Right lobe of liver (tissue), 6 donors: ENCODE data around the gene SLC2A4RG. TPM values are rescaled to one million over a fixed set of nuclear protein-coding genes. Genes with fewer than 3 reads are reported as not detected.

Source experiments
- ATAC-seq, 4 donors: fragments of 200-7000 bp; cut with Tn5 transposase; one replicate each; pipeline ENCODE4 v1.9.1; 2020; ENCODE audit warnings: mild to moderate bottlenecking in 4 of 4, moderate library complexity in 4 of 4
- DNase-seq, 3 donors: peaks; one replicate each; pipeline ENCODE4 v3.0.0-alpha.2; 2020
- H3K27ac ChIP-seq, 3 donors: fragments of 200-600 bp; one replicate each; pipeline ENCODE4 v1.8.0; 2022
- H3K27me3 ChIP-seq, 2 donors: fragments of 200-600 bp; one replicate each; pipeline ENCODE4 v1.8.0; 2022
- H3K36me3 ChIP-seq, 4 donors: fragments of 200-600 bp; sonication (generic) in 1 of 4; one replicate each; pipeline versions ENCODE4 v1.5.1 to v1.8.0; 2017 to 2022; ENCODE audit warnings: control low read depth in 1 of 4
- H3K4me1 ChIP-seq, 4 donors: fragments of 200-600 bp; sonication (generic) in 1 of 4; one replicate each; pipeline versions ENCODE4 v1.5.1 to v1.8.0; 2017 to 2022; ENCODE audit warnings: control low read depth in 1 of 4
- H3K4me3 ChIP-seq, 3 donors: fragments of 200-600 bp; one replicate each; pipeline ENCODE4 v1.8.0; 2022
- H3K9me3 ChIP-seq, 4 donors: fragments of 200-600 bp; sonication (generic) in 1 of 4; one replicate each; pipeline versions ENCODE4 v1.5.1 to v1.8.0; 2017 to 2022; ENCODE audit warnings: control low read depth in 1 of 4
- POLR2A ChIP-seq: fragments of 450-650 bp; IDR thresholded peaks from one replicate; pipeline ENCODE4 v1.6.1; 2017; ENCODE audit warnings: antibody characterized with exemption, mild to moderate bottlenecking
- WGBS: methylation state at CpG from one replicate; pipeline ENCODE4 v1.1.6; 2018; ENCODE audit warnings: low coverage, low lambda C conversion rate; ENCODE audit not compliant: insufficient coverage; ENCODE audit errors: missing lambda C conversion rate; 5-methylcytosine and 5-hydroxymethylcytosine counted together
- intact Hi-C, 2 donors: fragments of 100-400 bp; cut with DNase I; formaldehyde crosslinking; loops; one replicate each; pipeline versions ENCODE4 v1.11.2 to v1.14.1; 2022
- total RNA-seq, 6 experiments: library from RNA; depleted of rRNA in 2 of 6; stranded (reverse); fragments of >200 nt in 2 of 6; fragmentation: NEBNext Ultra II Directional in 3 of 6; extraction: Animal tissue kit (Norgen Biotek cat#: 25700) in 3 of 6; gene quantifications; one replicate each; pipeline versions ENCODE4 v1.1.0 to v1.2.4, GENCODE V29; 2016 to 2023
- TF ChIP-seq, protein P1 (sequence below), 4 donors: fragments of 200-600 bp in 3 of 4; fragments of 450-650 bp in 1 of 4; IDR thresholded peaks; one replicate each; pipeline versions ENCODE4 v1.5.1 to v1.8.0; 2016 to 2022; ENCODE audit warnings: antibody characterized with exemption in 4 of 4, mild to moderate bottlenecking in 2 of 4
- donor health status: DM: no; HTN: yes; CAD: no.
- donor health status: DM: no; HTN: no; CAD: no.
- donor health status: DM: no; HTN: no; CAD: no.
- donor health status: DM: no; HTN: yes; CAD: no.
- donor health status: DM: no; HTN: yes; CAD: no.

Gene SLC2A4RG
- total RNA-seq, 6 experiments from 2014 or later = 36.0 to 180 (median 73.8) TPM

GRCh38 chr20:63691711-63692435, 47.7 kb upstream of the SLC2A4RG start:
- no peak overlapping the region for H3K27ac ChIP-seq
- H3K4me1 ChIP-seq = peaks cover 0 to 6% (median 2%) of the 10 kb centered on the region in 4 donors
- no CpG with 5 or more reads among the region's 21 CpGs for WGBS

DNA sequence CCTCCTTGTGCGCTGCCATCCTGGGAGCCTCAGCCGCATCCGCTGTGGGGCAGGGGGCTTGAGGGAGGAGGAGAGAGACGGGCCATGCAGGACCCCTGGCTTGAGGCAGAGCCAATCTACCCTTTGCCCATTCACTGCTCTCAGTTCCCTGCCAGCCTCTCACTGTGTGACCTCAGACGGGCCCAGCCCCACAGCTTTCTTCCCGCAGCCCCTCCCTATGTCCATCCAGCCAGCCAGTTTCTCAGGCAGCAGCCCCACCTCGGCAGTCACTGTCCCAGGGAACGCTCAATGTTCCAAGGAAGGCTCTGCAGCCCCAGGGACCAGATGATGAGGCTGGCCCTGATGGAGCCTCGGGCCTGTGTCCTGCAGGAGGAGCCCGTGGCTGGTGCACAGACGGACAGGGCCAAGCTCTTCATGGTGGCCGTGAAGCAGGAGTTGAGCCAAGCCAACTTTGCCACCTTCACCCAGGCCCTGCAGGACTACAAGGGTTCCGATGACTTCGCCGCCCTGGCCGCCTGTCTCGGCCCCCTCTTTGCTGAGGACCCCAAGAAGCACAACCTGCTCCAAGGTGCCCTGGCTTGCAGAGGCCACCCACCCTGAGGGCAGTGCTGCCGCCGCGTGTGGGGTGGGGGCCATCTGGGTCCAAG, 47.0 kb upstream of the SLC2A4RG start:
- H3K4me3 ChIP-seq = no peak overlapping the region
- no peaks in the 10 kb centered on the region for H3K36me3 ChIP-seq
- WGBS = 92% methylated on average over 2 of the region's 20 CpGs
- peaks cover 0 to 13% (median 5%) of the 10 kb centered on the region in 4 donors for H3K4me1 ChIP-seq
- DNase-seq (peak in 1 of 3 donors; percentile 57), ATAC-seq (peak in 1 of 4 donors; percentile 9)
- intact Hi-C loops = no loop called here
- no peak for TF ChIP-seq POLR2A
- TF ChIP-seq, protein P1, sequence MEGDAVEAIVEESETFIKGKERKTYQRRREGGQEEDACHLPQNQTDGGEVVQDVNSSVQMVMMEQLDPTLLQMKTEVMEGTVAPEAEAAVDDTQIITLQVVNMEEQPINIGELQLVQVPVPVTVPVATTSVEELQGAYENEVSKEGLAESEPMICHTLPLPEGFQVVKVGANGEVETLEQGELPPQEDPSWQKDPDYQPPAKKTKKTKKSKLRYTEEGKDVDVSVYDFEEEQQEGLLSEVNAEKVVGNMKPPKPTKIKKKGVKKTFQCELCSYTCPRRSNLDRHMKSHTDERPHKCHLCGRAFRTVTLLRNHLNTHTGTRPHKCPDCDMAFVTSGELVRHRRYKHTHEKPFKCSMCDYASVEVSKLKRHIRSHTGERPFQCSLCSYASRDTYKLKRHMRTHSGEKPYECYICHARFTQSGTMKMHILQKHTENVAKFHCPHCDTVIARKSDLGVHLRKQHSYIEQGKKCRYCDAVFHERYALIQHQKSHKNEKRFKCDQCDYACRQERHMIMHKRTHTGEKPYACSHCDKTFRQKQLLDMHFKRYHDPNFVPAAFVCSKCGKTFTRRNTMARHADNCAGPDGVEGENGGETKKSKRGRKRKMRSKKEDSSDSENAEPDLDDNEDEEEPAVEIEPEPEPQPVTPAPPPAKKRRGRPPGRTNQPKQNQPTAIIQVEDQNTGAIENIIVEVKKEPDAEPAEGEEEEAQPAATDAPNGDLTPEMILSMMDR (IDR thresholded peaks at IDR 0.05) = no peak
- no peak overlapping the region for H3K27ac ChIP-seq
- no peaks in the 10 kb centered on the region for H3K9me3 ChIP-seq
- H3K27me3 ChIP-seq = no peaks in the 10 kb centered on the region

More at GRCh38 chr20:63691711-63692435, 47.7 kb upstream of the SLC2A4RG start:
- no peak for TF ChIP-seq POLR2A
- TF ChIP-seq, protein P1 (IDR thresholded peaks at IDR 0.05) = no peak
- no peak for ATAC-seq
- Histone ChIP-seq H3K4me3 (no peak overlapping the region), H3K36me3 (no peaks in the 10 kb centered on the region), H3K27me3 (no peaks in the 10 kb centered on the region), H3K9me3 (no peaks in the 10 kb centered on the region)
- peak in 2 of 3 donors; percentile 23 to 51 for DNase-seq
- intact Hi-C loops = no loop called here

- peak in 1 of 3 donors; percentile 56 for DNase-seq
- H3K27ac ChIP-seq = no peak overlapping the region
- no peak for ATAC-seq
Observed at GRCh38 chr20:63693083-63693732, 46.4 kb upstream of the SLC2A4RG start.

More at GRCh38 chr20:63693083-63693732, 46.4 kb upstream of the SLC2A4RG start:
- H3K4me3 ChIP-seq = no peak overlapping the region
- no peaks in the 10 kb centered on the region for H3K27me3 ChIP-seq
- TF ChIP-seq, protein P1 (IDR thresholded peaks at IDR 0.05) = no peak
- TF ChIP-seq POLR2A = no peak
- intact Hi-C loops = no loop called here
- no peaks in the 10 kb centered on the region for H3K9me3 ChIP-seq
- WGBS = 100% methylated on average over 1 of the region's 10 CpGs
- H3K36me3 ChIP-seq = no peaks in the 10 kb centered on the region
- H3K4me1 ChIP-seq = peaks cover 0 to 14% (median 5%) of the 10 kb centered on the region in 4 donors
